ENCODE results near the gene RCCD1. TPM values are rescaled to one million over a fixed set of nuclear protein-coding genes. Genes with fewer than 3 reads are reported as not detected.
"Not testable (repeated sequence)": the region's sequence is repeated elsewhere in the genome, so short reads cannot be mapped to it uniquely, and the experiment has no call there.

Gene RCCD1
- total and polyA plus RNA-seq, 2 experiments from 2014 or later = 9.8 to 13.0 TPM

GRCh38 chr15:90921887-90922286 is 32.8 kb upstream of the RCCD1 start:
- in situ Hi-C loops (cut with MboI) = no loop called here
- Histone ChIP-seq H3F3A (ENCODE audit: insufficient read depth) (no peaks in the 10 kb centered on the region), H2AFZ (no peak overlapping the region), H3K4me1 (ENCODE audit: insufficient read depth) (no peaks in the 10 kb centered on the region), H3K9ac (no peak overlapping the region), H4K20me1 (ENCODE audit: insufficient read depth) (no peaks in the 10 kb centered on the region), H3K79me2 (ENCODE audit: insufficient read depth) (no peaks in the 10 kb centered on the region), H3K27ac (no peak overlapping the region), H3K36me3 (ENCODE audit: low read depth) (no peaks in the 10 kb centered on the region), H3K9me2 (ENCODE audit: insufficient read depth) (no peaks in the 10 kb centered on the region), H3K27me3 (replicated peaks; ENCODE audit: insufficient read depth) (no peaks in the 10 kb centered on the region), H3K4me3 (no peak overlapping the region), H3K4me2 (ENCODE audit: unreplicated experiment) (no peak overlapping the region), H3K9me3 (ENCODE audit: low read depth) (no peaks in the 10 kb centered on the region)
- no peak for DNase-seq
- 95 to 96% methylated on average over 4 of the region's 4 CpGs for WGBS, 2 experiments (ENCODE audit: low coverage in 1 of 2, low lambda C conversion rate in 2 of 2, missing lambda C conversion rate in 2 of 2)
- TF ChIP-seq EZH2phosphoT487 (IDR thresholded peaks at IDR 0.05; ENCODE audit: insufficient read depth, low read depth) (no peak), EZH2 (IDR thresholded peaks at IDR 0.05; ENCODE audit: insufficient read depth, poor library complexity, severe bottlenecking) (no peak)

- 88 to 90% methylated on average over 7 of the region's 7 CpGs for WGBS, 2 experiments (ENCODE audit: low coverage in 1 of 2, low lambda C conversion rate in 2 of 2, missing lambda C conversion rate in 2 of 2)
- in situ Hi-C loops (cut with MboI); H3K4me3 ChIP-seq; H3K4me1 ChIP-seq (ENCODE audit: insufficient read depth); H3K27me3 ChIP-seq (replicated peaks; ENCODE audit: insufficient read depth); H4K20me1 ChIP-seq (ENCODE audit: insufficient read depth); H3F3A ChIP-seq (ENCODE audit: insufficient read depth); DNase-seq; H3K9ac ChIP-seq; H3K9me3 ChIP-seq (ENCODE audit: low read depth); H3K79me2 ChIP-seq (ENCODE audit: insufficient read depth); H2AFZ ChIP-seq; H3K4me2 ChIP-seq (ENCODE audit: unreplicated experiment); H3K9me2 ChIP-seq (ENCODE audit: insufficient read depth); H3K27ac ChIP-seq; H3K36me3 ChIP-seq (ENCODE audit: low read depth): not testable (repeated sequence)
These were observed 31.9 kb upstream of the RCCD1 start for GRCh38 chr15:90922712-90923322.

DNA sequence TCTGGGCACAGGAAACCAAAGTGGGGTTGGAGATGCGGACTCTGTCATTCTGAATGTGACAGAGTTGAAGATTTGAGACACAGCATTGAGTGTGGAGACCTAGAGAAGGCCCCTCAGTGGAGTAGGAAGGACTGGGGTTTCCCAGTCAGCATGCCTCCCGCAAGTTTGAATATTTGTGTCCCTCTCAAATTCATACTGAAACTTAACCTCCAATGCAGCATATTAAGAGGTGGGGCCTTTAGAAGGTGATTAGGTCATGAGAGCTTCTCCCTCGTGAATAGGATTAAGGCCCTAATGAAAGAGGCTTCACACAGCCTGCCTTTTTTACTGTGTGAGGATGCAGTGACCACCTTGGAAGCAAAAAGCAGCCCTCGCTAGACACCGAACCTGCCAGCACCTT is 30.3 kb upstream of the RCCD1 start:
- Histone ChIP-seq H3K4me1 (ENCODE audit: insufficient read depth) (peaks cover 2% of the 10 kb centered on the region; the same call in 1 of the 2 replicates), H3K36me3 (ENCODE audit: low read depth) (no peaks in the 10 kb centered on the region), H3K9me3 (ENCODE audit: low read depth) (no peaks in the 10 kb centered on the region), H3K27ac (no peak overlapping the region), H4K20me1 (ENCODE audit: insufficient read depth) (no peaks in the 10 kb centered on the region), H3K4me3 (no peak overlapping the region), H3K9me2 (ENCODE audit: insufficient read depth) (no peaks in the 10 kb centered on the region), H3K9ac (no peak overlapping the region), H3K27me3 (replicated peaks; ENCODE audit: insufficient read depth) (no peaks in the 10 kb centered on the region), H3K4me2 (ENCODE audit: unreplicated experiment) (no peak overlapping the region), H2AFZ (no peak overlapping the region), H3K79me2 (ENCODE audit: insufficient read depth) (no peaks in the 10 kb centered on the region), H3F3A (ENCODE audit: insufficient read depth) (peaks cover 2% of the 10 kb centered on the region; the same call in 1 of the 2 replicates)
- DNase-seq = no peak
- in situ Hi-C loops (cut with MboI) = no loop called here
- no peak for TF ChIP-seq EZH2phosphoT487 (IDR thresholded peaks at IDR 0.05; ENCODE audit: insufficient read depth, low read depth)
- no peak for TF ChIP-seq EZH2 (IDR thresholded peaks at IDR 0.05; ENCODE audit: insufficient read depth, poor library complexity, severe bottlenecking)
- WGBS, 2 experiments (ENCODE audit: low coverage in 1 of 2, low lambda C conversion rate in 2 of 2, missing lambda C conversion rate in 2 of 2) = 77 to 84% methylated on average over 5 of the region's 5 CpGs

- H4K20me1 ChIP-seq (ENCODE audit: insufficient read depth); in situ Hi-C loops (cut with MboI); DNase-seq; H3K79me2 ChIP-seq (ENCODE audit: insufficient read depth); H3K9me2 ChIP-seq (ENCODE audit: insufficient read depth); H3K4me2 ChIP-seq (ENCODE audit: unreplicated experiment); H3K27me3 ChIP-seq (replicated peaks; ENCODE audit: insufficient read depth); H3K9me3 ChIP-seq (ENCODE audit: low read depth); H3K36me3 ChIP-seq (ENCODE audit: low read depth); H3K4me3 ChIP-seq; H3K9ac ChIP-seq; H3K27ac ChIP-seq; H2AFZ ChIP-seq: not testable (repeated sequence)
- 86 to 89% methylated on average over 10 of the region's 10 CpGs for WGBS, 2 experiments (ENCODE audit: low coverage in 1 of 2, low lambda C conversion rate in 2 of 2, missing lambda C conversion rate in 2 of 2)
- H3K4me1 ChIP-seq (ENCODE audit: insufficient read depth) = peaks cover 11% of the 10 kb centered on the region
- H3F3A ChIP-seq (ENCODE audit: insufficient read depth) = peaks cover 13% of the 10 kb centered on the region; the same call in 1 of the 2 replicates
These were observed 27.9 kb upstream of the RCCD1 start for GRCh38 chr15:90926766-90927165.

DNA sequence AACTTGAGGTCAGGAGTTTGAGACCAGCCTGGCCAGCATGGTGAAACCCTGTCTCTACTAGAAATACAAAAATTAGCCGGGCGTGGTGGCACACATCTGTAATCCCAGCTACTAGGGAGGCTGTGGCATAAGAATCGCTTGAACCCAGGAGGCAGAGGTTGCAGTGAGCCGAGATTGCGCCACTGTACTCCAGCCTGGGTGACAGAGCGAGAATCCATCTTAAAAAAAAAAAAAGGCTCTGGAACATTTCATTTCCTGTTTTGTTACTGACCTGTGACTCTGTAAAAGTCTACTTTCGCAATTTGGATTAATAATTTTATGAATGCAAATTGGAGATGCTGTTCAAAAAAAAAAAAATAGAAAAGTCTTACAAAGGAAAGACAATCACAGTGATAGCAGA is 26.6 kb upstream of the RCCD1 start:
- H4K20me1 ChIP-seq (ENCODE audit: insufficient read depth); H3K27me3 ChIP-seq (replicated peaks; ENCODE audit: insufficient read depth); H3K36me3 ChIP-seq (ENCODE audit: low read depth); H3K27ac ChIP-seq; H3K4me2 ChIP-seq (ENCODE audit: unreplicated experiment); H3K4me3 ChIP-seq; DNase-seq; H3K9ac ChIP-seq; H3K79me2 ChIP-seq (ENCODE audit: insufficient read depth); H3K9me3 ChIP-seq (ENCODE audit: low read depth); H3K9me2 ChIP-seq (ENCODE audit: insufficient read depth); in situ Hi-C loops (cut with MboI); H2AFZ ChIP-seq: not testable (repeated sequence)
- Histone ChIP-seq H3K4me1 (ENCODE audit: insufficient read depth) (peaks cover 11% of the 10 kb centered on the region), H3F3A (ENCODE audit: insufficient read depth) (peaks cover 13% of the 10 kb centered on the region; the same call in 1 of the 2 replicates)
- 97 to 98% methylated on average over 7 of the region's 7 CpGs for WGBS, 2 experiments (ENCODE audit: low coverage in 1 of 2, low lambda C conversion rate in 2 of 2, missing lambda C conversion rate in 2 of 2)
